CD4-positive, alpha-beta T cell treated with Interferon alpha-2 for 1 hour (primary cell): ENCODE results near the gene NOX5.

ENCODE experiments used
- DNase-seq, 2 donors: peaks; one replicate each; pipeline ENCODE4 v3.0.0-alpha.2; 2020 to 2022

Gene NOX5

DNA sequence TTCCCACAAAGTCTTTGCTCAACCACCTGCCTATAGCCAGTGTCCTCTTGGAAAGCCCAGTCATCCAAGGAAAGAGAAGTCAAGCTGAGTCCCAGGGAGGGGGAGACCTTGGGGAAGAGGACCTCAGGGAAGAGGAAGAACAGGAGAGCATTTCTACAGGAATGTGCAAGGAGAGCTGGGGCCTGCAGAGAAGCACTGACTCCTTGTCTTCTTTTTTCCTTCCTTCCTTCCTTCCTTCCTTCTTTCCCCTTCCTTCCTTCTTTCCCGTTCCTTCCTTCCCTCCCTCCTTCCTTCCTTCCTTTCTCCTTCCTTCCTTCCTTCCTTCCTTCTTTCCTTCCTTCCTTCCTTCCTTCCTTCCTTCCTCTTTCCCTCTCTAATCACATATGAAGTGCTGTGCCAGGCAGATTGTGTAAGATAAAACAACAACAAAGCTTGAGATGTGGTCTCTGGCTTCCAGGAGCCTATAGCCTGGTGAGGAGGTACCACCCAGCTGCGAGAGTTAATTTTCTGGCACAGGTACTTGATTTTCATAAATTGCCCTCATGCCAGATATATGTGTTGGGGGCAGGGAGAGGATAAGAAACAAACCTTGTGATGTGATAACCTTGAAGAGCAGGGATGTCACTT is 70.0 kb downstream of the NOX5 start:
- DNase-seq = no peak

GRCh38 chr15:69085325-69086081 is 71.0 kb downstream of the NOX5 start:
- DNase-seq = no peak

DNA sequence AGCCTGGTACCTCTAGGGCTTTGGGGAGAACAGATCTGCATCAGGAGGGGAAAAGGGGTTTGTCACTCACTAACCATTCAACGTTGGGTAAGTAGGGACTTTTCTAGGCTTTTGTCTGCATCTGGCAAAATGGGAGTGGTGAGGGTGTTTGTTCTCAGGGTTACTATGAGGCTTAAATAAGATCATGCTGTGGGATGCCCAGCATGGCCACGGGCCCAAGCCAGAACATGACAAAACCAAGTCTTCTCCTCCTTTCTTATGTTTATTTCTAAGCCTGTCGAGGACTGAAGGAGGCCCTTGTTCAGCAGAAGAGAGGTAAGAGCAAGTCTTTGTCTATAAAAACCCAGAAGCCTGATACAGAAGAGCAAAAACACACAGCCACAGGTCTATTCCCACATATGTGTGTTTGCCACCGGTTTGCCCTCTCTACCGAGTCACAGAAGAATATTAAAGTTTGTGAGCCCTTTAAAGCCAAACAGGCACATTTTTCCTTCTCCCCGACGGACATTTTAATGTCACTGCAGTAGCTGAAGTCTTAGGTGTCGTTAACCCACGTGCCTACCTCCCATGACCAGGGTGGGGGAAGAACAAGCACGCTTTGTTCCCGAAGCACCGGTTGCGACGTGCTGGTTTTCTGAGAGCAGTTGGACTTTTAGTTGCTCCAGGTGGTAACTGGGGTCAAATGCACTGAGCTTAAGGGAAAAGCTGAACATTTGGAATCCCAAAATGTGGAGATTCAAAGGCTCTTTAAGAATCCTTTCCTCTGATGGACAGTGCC is 72.1 kb downstream of the NOX5 start:
- no peak for DNase-seq

DNA sequence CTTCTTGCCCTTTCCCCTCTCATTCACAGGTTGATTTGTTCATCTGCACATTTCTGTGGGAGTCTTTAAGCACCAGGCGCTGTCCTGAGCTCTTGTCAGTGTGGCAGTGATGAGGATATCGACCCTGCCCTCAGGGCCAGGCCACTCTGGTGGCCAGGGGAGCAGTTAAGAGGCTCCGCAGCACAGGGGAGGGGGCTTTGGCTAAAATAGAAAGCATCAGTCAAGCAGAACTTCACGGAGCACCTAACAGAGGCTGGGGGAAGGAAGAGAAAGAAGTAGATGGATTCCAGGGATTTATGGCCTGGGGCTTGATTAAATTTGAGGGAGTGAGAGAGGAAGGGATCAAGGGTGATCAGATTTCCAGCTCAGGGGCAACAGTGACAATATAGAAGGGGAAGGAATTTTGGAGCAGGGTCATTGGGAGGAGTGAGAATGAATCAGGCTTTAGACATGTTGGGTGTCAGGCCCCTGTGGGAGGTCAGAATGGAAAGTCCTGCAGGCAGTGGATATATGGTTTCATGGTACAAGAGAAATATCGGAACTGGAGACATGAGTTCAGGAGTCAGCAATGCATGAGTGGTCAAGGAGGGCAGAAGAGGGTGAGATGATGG is 73.0 kb downstream of the NOX5 start:
- no peak for DNase-seq

GRCh38 chr15:69088300-69088965 is 73.9 kb downstream of the NOX5 start:
- no peak for DNase-seq

- no peak for DNase-seq
These were observed 74.8 kb downstream of the NOX5 start for GRCh38 chr15:69089258-69089657.

- DNase-seq = no peak
These were observed 75.9 kb downstream of the NOX5 start for GRCh38 chr15:69090197-69090948.

- DNase-seq = no peak
These were observed 77.2 kb downstream of the NOX5 start for GRCh38 chr15:69091654-69092053.

DNA sequence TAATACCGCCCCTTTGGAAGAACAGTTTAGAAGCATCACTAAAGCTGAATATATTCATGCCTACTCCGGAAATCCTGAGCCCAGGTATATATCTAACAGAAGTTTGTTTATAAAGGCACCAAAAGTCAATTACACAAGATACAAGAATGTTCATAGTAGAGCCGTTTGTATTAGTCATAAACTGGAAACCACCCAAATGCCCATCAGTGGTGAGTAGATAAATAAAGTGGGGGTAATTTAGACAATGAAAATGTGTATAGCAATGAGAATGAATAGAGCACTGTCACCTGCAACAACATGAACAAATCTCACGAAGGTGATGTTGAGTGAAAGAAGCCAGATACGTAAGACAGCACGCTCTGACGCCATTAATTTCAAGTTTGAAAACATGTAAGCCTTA is 77.7 kb downstream of the NOX5 start:
- DNase-seq = no peak

- DNase-seq = peak in 1 of 2 donors; percentile 1
These were observed 78.6 kb downstream of the NOX5 start for GRCh38 chr15:69093127-69093526.

GRCh38 chr15:69093614-69094013 is 79.1 kb downstream of the NOX5 start:
- no peak for DNase-seq

GRCh38 chr15:69094124-69094921 is 79.8 kb downstream of the NOX5 start:
- DNase-seq = no peak

- DNase-seq = no peak
These were observed 80.8 kb downstream of the NOX5 start for GRCh38 chr15:69095274-69095673.

GRCh38 chr15:69096196-69096595 is 81.7 kb downstream of the NOX5 start:
- DNase-seq = no peak

GRCh38 chr15:69096626-69097025 is 82.1 kb downstream of the NOX5 start:
- no peak for DNase-seq

DNA sequence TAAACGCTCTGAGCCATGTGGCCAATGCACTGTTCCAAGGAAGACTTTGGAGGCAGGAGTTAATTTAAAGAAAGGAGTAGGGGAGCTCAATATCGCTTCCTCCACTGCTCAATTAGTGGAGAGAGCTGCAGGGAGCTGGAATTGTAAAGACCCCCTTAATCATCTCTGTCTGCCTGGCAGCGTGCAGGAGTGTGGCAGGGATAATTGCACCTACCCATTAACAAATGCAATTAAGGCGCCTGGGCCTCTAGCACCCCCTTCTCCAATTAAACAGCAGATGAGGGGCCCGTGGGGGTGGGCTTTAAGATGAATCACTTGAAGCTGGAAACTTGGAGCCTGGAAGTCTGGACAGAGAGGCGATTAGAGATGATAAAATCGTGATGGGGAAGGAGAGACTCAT is 84.3 kb downstream of the NOX5 start:
- no peak for DNase-seq

DNA sequence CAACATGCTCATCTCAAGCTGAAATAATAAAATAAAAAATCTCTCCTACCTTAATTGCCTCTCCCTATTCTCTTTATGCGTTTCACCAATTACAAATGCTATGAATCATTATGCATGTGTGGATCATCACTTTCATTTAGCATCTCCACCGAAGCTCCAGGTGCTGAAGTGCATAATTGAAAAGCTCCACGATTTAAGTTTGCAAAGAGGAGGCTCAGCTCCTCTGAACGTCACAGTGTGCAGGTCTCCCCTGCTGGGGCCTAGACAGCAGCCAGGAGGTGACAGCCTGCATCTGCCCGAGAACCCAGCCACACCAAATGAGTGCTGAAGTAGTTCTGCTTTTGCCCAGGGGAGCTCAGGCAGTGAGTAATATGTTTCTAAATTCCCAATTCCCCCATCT is 85.4 kb downstream of the NOX5 start:
- DNase-seq = no peak

GRCh38 chr15:69100821-69101220 is 86.3 kb downstream of the NOX5 start:
- DNase-seq = no peak

DNA sequence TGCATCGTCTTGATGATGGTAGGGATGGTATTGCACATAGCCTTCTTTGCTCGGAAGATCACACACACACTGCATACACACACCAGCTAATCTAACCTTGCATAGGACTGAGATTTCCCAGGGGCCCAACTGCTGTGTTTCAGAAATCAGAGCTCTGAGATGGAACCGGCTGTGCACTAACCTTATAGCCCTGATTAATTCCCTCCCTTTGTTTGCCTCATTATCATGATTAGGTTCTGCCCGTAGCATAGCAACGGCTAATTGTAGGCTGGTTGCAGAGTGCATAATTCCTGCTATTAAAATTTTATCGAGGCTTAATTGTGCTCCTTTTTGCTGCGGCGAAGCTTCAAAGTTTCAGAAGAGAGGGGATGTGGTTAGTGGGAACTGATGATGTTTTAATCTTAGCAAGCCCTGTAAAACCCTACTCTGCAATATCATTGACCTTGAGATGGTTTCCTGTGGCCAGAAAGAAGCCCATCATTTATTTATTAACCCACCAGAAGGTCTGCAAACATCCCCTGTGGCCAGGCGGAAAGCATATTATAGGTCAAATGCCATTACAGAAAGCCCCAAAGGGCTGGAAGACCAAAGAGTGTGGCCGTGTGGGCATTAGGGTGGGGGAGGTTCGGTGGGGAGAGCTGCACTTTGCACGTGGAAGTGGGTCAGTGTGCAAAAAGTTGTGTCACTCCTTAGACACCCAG is 89.7 kb downstream of the NOX5 start:
- peak in 1 of 2 donors; percentile 22 for DNase-seq

DNA sequence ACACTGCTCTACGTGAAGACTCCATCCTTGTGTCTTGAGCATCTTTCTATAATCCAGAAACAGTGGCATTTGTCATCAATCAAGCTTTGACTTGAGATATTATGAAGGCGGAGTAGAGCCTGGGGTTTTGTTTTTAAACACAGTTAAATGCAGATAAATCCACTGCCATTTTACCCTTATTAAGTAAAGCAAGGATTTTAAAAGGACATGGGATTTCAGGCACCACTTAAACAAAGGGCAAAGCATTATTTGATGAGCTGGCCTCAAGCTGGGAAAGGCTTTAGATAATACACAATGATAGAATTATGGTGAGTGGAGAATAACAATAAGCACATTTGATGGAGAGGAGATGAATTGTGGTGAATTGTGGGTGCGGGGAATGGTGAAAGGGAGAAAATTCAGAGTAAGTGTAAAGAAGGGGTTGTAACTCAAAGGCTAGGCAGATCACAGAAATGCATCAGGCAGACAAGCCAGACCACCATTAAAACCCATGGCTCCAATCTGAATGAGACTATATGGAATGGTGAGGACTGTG is 91.0 kb downstream of the NOX5 start:
- DNase-seq = no peak
